HEK293T (cell line): ENCODE data around the gene NOS3.
A peak's percentile ranks its signal among the peaks of the same experiment; 100 is the strongest.

Experiments used
- ARNT ChIP-seq: fragments of 450-650 bp; IDR thresholded peaks from 2 replicates; pipeline ENCODE4 v1.6.1; 2017; ENCODE audit warnings: mild to moderate bottlenecking
- BHLHE40 ChIP-seq: fragments of 450-650 bp; IDR thresholded peaks from 2 replicates; pipeline ENCODE4 v1.6.1; 2016; ENCODE audit warnings: mild to moderate bottlenecking, moderate library complexity, borderline replicate concordance
- CTBP1 ChIP-seq: fragments of 450-650 bp; IDR thresholded peaks from 2 replicates; pipeline ENCODE4 v1.6.1; 2016; ENCODE audit warnings: borderline replicate concordance
- ELF4 ChIP-seq: fragments of 450-650 bp; IDR thresholded peaks from 2 replicates; pipeline ENCODE4 v1.6.1; 2017; ENCODE audit warnings: antibody characterized with exemption
- FOXM1 ChIP-seq: fragments of 450-650 bp; IDR thresholded peaks from 2 replicates; pipeline ENCODE4 v1.6.1; 2017; ENCODE audit warnings: mild to moderate bottlenecking, borderline replicate concordance
- HDGF ChIP-seq: fragments of 450-650 bp; IDR thresholded peaks from 2 replicates; pipeline ENCODE4 v1.6.1; 2017; ENCODE audit warnings: antibody characterized with exemption, borderline replicate concordance
- NFRKB ChIP-seq: fragments of 450-650 bp; IDR thresholded peaks from 2 replicates; pipeline ENCODE4 v1.6.1; 2016; ENCODE audit warnings: mild to moderate bottlenecking, moderate library complexity
- SP1 ChIP-seq: fragments of 450-650 bp; IDR thresholded peaks from 2 replicates; pipeline ENCODE4 v1.6.1; 2017
- TARDBP ChIP-seq: fragments of 450-650 bp; IDR thresholded peaks from 2 replicates; pipeline ENCODE4 v1.6.1; 2016

GRCh38 chr7:151028131-151028947 is 37.5 kb downstream of the NOS3 start, which contains the start of gene ABCB8:
- TF ChIP-seq BHLHE40 (no peak), CTBP1 (no peak; the same call in 1 of the 2 replicates), ELF4 (peak; percentile 95), ARNT (no peak), TARDBP (no peak), SP1 (no peak), FOXM1 (no peak), HDGF (no peak), NFRKB (no peak)
